GM18867 (cell line): ENCODE measurements around the gene KLHDC9.

ENCODE experiments used
- ATAC-seq: cut with Tn5 transposase; IDR thresholded peaks from one replicate; pipeline ENCODE4 v1.9.1; 2021; ENCODE audit warnings: mild to moderate bottlenecking, moderate library complexity; ENCODE audit not compliant: unreplicated experiment

Gene KLHDC9

DNA sequence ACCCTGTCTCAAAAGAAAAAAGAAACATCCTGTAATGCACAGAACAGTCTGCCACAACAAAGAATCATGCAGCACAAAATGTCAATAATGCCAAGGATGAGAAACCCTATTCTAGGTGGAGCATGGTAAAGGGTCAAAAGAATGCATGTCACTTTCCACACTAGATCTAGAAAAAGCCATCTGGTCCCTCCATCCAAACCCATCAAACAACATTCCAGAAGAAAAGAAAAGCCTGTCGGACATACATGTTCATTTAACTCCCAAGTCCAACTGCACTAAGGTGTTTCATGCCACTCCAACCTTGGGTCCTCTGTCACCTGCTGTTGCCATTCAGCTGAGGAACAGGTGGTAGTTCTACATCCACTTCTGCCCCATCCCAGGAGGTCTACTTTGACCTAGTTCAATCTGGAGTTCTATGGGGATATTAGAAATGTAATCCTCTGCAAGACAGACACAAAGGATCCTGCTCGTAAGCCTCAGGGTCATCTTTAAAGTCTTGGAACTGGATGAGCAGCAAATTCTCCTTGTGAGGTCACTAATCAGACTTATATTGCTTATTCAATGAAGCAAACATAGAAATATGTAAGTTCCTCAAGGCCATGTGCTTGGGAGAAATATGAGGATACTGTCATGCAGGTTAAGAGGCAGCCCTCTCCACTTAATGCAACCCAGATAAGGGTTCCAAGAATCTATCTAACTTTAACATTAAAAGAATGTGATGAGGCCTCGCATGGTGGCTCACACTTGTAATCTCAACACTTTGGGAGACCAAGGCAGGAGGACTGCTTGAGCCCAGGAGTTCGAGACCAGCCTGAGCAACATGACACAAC, 30.6 kb downstream of the KLHDC9 start:
- ATAC-seq: no peak

DNA sequence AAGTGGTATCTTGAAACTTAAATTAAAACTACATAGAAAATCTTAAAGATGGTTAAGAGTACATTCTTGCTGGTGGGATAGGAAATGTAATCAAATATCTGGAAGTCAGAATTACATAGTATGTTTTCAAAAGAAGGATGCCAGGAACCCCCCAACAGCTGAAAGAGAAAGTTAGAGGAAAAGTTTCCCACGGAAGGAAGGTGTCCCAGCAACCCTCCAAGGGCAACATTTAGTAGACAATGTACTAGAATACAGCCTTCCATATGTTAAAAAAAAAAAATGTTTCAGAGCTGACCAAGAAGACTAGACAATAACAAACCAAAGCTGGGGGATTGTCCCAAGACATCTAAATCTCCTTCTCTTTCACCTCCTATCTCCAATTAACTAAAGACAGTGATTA, 32.1 kb downstream of the KLHDC9 start:
- no peak for ATAC-seq

DNA sequence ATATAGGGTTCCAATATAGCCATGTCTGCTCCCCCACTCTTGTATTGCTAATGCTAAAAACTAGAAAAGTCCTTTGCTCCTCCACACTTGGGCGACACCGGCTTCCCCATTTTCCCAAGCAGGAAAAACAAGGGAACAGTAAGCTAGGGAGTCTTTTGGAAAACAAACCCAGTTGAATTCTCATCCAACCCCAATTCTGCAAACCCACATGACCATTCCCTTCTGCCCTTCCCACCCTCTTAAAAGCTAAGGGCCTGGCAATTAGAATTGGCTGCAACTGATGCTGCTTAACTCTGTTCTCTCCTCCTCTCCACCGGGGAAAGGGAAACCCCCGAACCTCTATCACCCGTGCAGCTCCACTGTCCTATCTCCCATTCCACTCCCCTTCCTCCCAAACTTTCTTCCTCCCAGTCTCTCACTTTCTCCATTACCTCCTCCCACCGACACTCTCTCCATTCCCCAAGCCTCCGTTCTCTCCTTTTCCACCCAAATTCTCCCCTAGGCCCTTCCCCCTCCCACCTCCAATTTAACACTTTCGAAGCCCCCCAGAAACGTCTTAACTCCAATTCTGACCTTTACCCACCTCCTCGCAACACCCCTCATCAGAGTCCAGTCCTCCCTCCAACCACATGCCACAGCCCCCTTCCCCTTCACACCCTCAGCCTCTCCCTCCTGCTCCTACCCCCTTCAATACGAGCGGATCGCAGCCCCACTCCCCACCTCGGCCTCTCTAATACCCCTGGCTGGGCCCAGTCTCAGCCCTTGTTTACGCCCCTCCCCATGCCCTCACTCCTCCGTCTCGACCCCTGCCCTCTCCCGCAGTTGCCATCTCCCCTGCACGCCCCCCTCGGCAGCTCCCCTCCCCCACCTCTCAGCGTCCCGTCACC, 33.6 kb downstream of the KLHDC9 start:
- no peak for ATAC-seq

DNA sequence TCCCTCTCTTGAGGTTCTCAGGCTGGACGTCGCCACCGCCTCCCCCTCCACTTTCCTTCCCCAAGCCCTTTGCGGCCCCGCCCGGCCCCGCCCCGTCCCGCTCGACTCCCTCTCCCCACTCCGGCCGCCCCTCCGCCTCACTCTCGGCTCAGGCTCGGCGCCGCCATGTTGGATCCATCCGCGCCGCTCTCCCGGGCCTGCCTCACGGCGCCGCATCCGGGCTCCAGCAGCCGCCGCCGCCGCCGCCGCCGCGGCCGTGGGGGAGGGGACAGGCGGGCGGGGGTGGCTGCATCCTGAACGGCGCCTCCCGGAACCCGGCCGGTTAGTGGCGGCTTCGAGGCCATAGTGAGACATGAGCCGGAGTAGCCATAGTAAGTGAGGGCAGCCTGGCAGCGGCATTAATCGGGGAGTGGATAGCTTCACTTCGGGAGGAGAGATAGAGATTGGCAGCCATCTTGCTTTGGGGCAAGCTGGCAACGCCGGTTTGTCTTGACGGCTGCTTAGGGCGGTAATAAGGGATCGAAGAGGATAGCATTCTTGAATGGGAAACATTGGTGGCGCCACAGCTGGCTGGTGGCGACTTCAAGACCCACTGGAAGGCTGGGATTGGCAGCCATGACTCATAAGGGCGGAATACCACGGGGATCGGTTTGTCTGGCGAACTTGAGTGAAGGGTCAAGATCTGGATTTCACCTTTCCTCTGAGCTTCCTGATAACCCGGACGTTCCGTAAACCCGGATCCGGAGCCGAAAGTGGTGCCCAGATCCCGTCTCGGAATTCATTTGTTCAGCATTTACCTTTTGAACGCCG, 34.5 kb downstream of the KLHDC9 start, which contains the start of gene DEDD:
DEDD (minus strand) TSS at position 258 of the 810 bp plus-strand sequence. CDS start 8,205 bp downstream, outside the sequence.
- ATAC-seq: peak; percentile 93

DNA sequence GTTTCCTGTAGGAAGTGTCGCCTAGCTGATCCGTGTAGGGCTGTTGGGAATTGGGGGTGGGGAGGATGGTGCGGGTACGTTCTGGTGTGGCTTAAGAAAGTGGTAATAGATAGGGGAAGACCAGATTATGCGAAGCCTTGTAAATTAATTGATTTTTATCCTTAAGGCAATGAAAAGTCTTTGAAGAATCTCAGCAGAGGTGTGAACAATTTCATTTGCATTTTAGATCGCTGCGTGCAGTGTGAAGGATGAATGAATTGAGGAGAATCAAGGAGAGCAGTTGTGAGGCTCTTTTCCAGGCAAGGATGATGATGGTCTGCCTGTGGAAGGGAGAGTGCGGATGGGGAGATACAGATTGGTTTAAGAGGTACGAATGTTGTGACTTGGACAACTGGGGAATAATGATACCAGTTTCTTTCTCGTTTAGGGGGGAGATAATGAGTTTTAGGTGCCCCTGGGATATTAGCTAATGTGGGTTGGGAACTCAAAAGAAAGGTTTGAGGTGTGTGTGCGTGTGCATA, 35.1 kb downstream of the KLHDC9 start:
- no peak for ATAC-seq

DNA sequence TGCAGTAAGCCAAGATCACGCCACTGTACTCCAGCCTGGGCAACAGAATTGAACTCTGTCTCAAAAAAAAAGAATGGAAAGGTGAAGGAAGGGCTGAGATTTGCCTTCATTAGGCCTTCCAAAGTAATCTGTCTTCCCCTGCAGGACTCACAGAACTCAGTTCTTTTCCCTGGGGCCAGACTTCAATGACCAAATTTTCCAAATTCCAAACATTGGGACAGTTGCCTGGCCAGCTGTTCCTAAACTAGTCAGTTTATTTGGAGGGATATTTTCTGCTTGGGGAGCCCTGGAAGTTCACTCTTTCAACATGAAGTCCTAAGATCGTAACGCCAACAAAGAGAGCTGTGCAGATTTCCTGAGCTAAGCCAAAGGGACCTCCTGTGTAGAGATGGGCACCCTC, 39.7 kb downstream of the KLHDC9 start:
- no peak for ATAC-seq

DNA sequence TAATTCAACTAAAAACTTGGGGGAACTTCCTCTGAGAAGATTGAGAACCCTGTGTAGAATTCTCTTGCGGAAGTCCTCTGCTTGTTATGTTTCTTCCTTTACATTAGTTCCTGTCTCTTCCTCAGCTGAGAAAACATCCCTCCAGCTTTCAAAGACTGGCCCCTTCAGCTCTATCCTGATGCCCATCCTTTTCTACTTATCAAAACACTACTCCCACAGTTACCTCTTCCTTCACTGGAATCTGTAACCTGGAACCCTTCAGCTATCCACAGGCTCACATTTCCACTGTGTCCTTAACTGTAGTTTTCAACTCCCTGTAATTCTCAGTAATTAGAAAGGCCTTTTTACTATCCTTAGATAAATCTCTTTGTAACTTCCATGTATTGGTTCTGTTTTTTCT, 40.3 kb downstream of the KLHDC9 start:
- no peak for ATAC-seq

DNA sequence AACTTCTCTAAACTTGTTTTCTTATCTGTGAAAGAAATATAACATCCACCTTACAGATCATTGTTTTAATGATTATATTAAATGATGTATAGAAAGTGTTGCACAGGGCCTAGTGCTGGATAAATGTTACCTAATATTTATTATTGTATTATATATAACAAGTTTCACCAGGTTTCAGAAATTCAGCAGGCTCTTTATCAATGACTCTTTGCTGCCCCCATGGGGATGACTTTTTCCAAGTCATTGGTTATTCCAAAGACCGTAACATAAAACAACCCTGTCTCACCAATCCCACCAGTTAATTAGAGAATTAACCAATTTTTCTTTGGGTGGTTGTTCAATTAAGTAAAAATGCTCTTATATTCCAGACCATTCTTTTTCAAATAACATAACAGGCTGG, 41.6 kb downstream of the KLHDC9 start:
- no peak for ATAC-seq

DNA sequence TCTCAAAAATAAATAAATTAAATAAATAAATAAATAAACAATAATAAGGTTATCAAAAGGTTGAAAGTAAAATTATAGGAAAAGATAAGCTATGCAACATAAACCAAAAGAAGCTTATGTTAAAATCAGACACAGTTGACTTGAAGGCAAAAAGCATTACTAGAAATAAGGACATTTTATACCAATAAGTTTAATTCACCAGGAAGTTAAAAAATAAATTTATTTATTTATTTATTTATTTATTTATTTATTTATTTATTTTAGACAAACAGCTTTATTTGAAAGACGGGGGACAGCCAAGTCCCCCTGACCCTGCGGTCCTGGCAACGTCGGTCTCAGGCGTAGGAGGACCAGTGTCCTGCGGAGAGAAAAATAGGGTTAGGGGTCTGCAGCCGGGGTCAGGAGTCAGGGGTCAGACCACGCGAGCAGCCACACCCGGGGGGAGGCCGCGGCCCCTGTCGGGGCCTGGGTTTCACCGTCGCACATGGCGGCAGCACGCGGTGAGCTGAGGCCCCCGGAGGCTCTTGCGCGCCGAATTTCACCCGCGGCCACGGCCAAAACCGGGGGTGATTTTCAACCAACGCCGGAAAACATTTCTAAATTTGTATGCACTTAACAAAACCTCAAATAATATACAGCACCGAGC, 42.7 kb downstream of the KLHDC9 start:
- no peak for ATAC-seq

DNA sequence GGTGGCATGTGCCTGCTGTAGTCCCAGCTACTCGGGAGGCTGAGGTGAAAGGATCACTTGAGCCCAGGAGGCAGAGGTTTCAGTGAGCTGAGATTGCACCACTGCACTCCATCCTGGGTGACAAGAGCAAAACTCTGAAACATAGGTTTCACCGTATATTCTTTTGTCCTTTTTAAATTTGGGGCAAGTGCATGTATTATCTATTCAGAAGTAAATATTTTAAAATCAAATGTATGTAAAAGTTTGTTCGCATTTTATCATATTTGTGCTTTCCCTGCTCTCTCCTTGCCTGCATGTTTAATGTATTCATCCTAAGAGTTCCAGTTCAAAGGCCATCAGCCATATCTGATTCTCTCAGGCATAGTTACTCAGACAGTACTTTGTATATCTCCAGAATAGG, 47.7 kb downstream of the KLHDC9 start:
- ATAC-seq: no peak
